NCI-H2107 (cell line): Measurements from ENCODE around the gene KAT2A.
A peak's percentile ranks its signal among the peaks of the same experiment; 100 is the strongest.

Experiments used
- DNase-seq: peaks from one replicate; lab custom pipeline; 2025; lab: John Stamatoyannopoulos, UW

Gene KAT2A

DNA sequence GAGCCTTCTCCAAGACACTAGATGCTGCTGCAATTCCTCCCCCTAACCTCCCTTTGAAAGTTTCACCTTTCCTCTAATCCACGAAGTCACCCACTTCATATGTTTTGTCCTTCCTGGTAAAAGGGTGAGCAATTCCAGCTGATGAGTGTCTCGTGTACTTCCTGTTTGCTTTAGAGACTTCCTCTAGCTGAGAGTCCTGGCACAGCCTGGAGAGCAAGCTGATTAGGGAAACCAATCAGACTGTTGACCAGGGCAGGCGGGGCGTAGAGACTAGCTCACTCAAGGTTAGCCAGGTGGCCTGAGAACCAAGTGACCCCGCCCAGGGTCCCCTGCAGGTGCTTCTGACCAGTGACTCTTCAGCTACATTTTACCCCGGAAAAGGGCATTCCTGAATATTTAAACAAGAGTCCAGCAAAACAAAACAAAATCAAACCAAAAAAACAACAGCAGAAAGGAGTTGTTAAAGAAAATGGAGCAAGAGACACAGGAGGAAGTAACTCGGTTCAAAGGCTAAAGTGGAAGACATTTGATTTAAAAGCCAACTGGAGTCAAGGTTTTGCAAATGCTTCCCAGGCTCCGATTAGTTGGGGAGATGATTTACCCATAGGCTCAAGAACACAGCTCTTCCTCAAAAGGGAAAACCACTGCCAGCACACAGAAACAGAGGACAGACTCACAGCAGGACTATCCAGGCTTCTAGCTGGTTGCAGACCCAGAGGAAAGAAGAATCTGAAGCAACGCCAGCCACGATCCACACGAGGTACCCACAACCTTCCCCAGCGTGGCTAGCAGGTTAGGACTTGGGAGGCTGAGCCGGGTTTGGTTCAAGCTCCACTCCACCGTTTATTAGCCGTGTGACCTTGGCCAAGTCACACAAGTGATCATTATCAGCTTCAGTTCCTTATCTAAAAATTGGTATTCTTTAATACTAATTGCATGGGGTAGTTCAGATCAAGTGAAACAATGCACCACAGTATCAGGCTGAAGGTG, 14.8 kb upstream of the KAT2A start:
- no peak for DNase-seq

DNA sequence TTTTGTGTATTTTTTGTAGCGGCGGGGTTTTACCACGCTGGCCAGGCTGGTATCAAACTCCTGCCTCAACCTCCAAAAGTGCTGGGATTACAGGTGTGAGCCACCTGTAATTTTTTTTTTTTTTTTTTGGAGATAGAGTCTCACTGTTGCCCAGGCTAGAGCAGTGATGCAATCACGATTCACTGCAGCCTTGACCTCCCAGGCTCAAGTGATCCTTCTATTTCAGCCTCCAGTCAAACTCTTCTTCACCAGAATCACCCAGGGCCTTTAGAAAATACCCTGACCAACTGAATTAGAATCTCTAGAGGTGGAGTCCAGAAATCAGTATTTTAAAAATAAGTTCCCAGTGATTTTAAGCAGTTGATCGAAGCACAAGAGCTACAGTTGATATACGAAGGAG, 14.0 kb upstream of the KAT2A start:
- no peak for DNase-seq

DNA sequence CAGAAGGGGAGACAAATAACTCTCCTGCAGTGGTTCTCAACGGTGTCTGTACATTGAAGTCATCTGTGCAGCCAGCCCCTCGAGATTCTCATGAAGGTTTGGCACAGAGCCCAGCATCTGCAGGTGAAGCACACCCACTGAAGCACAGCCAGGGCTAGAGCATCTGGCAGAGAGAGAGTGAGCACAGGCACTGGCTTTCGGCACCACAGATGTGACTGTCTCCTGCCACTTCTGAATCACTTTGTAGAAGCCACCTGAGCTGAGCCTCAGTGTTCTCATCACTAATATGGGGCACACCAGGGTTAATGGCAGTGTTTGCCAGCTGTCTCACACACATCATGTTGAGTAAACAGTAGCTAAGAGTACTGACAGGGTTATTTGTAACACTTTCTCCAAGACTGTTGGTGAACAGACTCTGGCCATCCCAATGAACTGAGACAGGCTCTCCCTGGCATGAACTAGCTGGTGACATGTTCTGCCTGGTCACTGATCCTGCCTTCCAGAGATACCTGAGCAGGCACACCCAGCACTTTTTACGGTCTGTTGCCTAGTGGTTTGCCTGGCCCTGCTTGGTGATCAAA, 12.4 kb upstream of the KAT2A start:
- DNase-seq = peak; percentile 70

DNA sequence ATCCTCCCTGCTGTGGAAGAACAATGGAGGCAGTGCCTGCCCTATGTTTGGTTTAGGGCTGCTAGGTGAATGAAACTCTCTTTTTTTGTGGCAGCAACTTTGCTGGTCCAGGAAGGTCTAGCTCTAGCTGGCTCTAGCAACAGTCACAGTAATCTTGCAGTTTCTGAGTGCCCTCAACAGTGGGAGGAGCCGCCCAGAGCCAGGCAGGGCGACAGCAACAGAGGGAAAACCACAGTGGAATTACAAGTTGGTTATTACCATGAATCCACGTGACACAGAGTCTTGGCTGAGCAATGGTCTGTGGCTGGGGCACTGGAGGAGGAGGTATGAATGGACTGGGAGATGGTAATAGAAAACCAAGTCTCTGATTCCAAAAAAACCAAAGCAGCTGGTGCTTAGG, 11.8 kb upstream of the KAT2A start:
- peak; percentile 61 for DNase-seq

DNA sequence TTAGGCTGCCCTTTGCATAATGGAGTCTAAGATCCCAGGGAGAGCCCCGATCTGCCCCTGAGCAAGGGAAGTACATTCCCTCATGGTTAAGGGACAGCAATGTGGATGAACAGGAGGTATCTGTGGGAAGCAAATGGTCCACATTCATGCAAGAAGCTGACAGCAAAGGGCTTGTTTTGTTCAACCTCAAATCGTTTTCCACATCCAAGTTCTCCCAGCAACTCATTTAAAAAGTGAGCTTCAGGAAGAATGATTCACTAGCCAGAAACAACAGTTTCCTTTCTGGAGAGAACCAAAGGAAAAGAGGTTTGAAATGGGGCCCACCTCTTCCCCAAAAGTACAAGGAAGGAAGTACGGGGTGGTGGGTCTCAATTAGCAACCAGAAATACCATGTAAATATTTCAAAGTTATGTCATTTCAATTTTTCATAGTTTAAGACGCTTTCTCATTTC, 10.8 kb upstream of the KAT2A start:
- no peak for DNase-seq

DNA sequence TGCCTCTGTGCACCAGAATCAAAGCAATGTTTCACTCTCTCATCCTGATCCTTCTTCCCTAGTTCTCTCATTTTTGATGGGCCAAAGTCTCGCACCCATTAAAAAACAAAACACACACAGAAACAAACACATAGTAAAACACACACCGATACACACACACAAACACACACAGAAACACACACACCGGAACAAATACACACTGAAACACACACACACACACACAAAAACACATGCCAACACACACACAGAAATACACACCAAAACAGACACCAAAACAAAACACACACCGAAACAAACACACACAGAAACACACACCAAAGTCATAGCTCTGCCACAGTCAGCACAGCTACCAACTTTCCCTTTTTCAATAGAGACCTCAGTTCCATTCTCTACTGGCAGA, 10.1 kb upstream of the KAT2A start:
- no peak for DNase-seq

DNA sequence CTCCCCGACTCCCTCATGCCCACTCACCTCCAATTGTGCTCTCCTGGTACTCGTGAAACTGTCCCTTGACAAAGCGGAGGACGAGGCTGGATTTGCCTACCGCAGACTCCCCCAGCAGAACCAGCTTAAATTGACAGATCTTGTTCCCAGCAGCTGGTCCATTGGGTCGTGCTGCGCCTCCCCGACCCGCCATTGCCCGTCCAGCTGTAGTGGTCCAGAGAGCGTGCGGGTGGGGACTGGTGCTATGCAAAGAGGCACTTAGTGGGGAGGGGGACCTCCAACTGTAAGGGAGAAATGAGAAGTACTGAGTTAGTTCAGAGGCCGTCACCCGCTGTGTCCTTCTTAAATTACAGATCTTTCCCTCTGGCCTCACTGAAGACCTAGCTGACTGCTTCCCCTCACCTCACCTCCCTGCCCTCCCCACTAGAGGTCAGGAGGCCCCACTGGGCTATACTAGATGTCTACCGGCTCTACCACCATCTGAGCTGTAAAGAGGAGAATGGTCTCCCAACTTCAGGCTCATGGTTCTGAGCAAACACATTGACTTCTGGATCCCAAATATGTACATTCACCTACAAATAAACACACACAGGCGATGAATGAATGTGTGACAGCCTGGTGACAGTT, 9.3 kb upstream of the KAT2A start:
- DNase-seq = no peak

DNA sequence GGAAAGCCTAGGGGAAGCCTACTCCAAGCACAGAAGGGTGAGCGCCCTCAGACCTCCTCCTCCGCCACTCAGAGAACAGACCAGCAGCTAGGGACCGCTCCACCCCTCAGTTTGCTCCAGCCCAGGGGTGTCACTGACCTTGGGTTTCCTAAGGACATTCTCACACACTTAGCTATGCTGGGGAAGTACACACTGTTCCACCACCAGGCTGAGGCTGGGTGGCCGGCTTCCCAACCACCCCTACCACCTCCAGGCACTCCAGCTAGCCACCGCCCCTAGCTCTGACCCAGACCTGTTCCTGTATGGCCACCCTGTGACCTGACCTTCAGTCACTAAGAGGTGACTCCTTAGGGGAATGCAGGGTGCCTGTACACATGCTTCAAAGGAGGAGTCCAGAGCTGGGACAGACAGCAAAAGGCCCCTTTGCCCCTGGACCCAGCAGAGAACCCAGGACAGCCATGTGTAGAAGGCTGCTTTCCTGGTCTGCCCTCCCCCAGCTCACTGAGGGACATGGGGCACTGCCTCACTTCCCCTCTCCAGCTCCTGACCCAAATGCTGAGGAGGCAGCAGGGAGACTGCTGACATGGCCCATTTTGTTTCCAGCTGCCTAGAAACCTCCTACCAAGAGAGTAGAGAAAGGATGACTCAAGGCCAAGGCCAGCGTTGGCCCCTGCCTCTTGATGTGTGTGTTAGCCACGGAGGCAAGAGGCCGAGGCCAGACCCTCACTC, 8.1 kb upstream of the KAT2A start:
- no peak for DNase-seq

DNA sequence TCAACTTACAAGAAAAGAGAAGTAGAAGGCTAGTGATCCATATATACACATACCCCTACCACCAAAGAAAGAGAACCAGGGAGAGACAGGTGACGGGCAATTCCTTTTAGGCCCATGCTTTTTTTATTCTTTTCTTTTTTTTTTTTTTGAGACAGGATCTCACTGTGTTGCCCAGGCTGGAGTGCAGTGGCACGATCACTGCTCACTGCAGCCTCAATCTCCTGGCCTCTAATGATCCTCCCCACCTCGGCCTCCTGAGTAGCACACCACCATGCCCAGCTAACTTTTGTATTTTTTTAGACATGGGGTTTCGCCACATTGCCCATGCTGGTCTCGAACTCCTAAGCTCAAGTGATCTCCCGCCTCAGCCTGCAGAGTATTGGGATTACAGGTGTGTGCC, 6.2 kb upstream of the KAT2A start:
- DNase-seq = no peak

DNA sequence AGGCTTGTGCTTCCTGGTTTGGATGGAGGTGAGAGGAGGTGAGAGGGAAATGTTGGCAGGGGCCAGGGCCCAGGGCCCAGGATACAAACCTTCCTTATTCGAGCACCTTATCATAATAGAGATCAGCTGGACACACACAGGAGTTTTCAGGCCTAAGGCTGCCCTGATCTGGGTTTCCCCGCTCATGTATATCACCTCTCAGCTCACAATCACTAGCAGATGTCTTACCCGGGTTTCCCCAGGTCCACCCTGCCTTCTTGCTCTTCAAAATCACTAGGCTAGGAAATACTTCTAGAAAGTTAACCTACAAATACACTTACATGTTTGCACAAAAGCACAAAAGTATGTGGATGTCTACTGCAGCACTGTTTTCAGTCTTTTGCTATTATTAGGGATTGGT, 5.7 kb upstream of the KAT2A start:
- DNase-seq = no peak

DNA sequence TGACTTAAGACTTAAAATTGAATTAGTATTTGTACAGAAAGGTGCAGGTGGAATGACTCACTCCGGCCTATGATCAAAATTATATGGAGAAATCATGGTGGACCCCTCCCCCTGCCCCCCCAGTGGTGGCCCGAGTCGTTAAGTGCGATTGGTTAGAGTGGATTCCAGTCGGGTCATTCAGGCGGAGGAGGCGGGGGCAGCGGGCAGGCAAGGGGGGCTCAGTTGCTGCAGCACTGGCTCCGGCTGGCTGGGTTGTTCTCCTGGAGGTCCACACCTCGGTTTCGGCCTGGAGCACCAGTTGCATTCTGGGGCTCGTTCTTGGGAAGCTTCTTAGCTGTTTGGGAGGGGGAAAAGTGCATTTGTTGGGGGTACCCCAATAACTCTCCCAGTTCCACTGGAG, 4.4 kb upstream of the KAT2A start:
- DNase-seq = no peak

DNA sequence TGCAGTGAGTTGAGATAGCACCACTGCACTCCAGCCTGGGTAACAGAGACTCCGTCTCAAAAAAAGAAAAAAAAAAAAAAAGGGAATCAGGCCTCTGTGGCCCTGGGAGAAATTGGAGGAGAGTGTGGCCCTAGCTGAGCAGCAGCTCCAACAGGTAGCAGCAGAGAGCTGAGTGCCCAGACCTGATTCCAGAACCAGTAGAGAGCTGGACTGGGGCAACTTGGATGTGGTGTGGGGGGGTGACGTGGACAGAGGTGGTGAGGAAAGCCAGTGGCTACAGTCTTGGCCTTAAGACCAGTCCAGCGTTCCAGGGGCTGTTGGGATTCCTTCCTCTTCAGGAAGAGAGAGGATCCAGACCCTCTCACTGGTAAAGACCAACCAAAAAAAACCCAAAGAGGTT, 3.1 kb upstream of the KAT2A start:
- no peak for DNase-seq

DNA sequence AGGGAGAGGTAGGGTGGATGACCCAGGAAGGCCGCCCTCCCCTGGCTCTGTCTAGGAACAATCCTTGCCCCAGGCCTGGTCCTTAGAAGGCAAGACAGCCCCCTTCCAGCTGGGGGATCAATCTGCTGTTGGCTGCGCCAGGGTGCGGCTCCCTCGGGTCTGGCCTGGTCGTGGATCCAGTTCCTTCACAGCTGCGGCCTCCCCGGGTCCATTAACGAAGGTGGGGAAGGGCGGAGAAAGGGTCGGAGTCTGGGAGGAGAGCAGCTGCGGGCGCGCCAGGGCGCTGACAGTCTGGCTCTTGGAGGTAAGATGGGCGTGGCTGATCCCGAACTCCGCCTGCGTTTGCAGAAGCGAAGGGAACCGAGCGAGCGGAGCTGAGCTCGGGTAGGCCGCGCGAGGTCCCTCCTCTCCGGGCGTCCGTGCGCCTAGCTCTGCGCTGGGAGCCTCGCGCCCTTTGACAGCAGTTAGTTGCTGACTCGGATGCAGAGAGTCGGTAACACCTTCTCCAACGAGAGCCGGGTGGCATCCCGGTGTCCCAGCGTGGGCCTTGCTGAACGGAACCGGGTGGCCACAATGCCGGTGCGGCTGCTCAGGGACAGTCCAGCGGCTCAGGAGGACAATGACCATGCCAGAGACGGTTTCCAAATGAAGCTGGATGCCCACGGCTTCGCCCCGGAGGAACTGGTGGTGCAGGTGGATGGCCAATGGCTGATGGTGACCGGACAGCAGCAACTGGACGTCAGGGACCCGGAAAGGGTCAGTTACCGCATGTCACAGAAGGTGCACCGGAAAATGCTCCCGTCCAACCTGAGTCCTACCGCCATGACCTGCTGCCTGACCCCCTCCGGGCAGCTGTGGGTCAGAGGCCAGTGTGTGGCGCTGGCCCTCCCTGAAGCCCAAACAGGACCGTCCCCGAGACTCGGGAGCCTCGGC, 1.5 kb upstream of the KAT2A start, which contains the start of gene HSPB9:
Gene HSPB9, plus strand, starts transcription at position 434 of the 933 bp plus-strand sequence. Its CDS starts 47 bp downstream, at position 481.
- no peak for DNase-seq

DNA sequence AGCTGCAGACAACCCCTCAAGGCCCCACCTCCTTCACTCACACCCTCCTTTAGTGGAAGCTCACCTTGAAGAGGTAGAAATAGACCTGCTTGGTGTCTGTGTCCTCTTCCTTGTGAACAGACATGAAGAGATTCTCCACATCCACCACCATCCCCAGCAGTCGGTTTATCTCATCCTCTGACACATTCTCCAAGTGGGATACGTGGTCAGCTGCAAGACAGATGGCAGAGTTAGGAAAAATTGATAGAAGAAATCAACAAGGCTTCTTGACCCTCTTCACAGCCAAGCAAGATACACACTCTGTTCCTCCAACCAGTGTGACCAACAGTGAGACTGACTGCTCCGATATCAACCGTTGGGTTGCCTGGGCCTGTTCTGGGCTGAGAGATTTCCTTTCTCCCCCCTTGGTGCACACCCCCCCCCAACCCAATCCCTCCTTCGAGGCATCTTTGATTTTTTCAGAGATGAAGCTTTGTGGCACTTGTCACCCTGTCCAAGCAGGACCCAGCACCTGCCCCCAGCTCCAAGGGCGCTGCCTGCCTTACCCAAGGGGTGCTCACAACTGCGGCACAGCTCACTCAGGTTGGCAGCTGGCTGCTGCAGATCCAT, 902 bp downstream of the KAT2A start:
- no peak for DNase-seq

DNA sequence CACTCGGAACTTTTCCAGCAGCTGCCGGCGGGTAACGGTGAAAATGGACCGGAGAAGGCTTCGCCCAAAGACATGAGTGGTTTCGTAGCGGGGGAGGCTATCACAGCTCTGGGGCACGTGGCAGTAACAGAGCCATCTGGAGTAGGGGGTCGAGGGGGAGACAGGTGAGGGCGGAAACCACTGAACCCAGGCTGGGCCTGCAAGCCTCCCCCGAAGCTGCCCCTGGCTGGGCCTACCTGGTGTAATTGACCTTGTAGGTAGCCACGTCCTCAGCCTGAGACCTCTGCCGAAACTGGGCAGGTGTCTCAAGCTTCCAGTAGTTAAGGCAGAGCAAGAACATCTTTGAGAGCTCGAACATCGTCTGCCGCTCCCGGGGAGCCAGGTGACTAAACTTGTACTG, 1.9 kb downstream of the KAT2A start:
- no peak for DNase-seq

DNA sequence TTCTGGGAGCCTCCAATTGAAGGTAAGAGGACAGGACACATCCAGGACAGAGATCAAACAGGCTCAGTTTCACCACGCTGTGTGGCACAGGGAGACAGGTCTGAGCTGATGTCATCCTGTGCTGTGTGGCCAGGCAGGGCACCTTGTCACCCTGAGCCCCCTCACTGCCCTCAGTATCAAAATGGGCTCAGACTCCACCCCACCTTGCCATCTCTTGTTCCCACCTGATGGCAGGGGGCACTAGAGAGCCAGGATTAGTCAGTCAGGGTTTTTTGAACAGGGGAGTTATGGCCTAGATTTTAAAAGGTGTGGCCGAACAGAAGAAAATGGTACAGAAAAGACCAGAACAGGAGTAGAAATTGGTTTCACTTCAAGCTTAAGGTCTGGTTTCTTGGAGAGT, 2.6 kb downstream of the KAT2A start:
- DNase-seq = no peak

DNA sequence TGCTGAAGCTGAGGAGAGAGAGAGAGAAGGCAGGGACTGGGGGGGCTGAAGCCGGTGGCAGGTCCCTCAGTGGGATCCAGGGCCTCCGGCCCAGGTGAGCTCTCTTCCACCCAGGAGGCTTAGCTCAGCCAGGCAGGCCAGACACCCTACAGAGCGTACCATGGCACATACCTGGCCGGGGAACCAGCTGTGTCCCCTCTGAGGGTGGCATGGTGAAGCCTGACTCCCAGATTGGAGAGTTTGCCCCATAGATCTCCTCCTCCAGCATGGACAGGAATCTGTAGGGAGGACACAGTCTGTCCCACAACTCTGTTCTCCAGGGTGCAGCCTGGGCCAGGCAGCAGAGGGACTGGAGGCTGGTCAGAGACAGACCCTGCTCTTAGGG, 3.0 kb downstream of the KAT2A start:
- DNase-seq = no peak

DNA sequence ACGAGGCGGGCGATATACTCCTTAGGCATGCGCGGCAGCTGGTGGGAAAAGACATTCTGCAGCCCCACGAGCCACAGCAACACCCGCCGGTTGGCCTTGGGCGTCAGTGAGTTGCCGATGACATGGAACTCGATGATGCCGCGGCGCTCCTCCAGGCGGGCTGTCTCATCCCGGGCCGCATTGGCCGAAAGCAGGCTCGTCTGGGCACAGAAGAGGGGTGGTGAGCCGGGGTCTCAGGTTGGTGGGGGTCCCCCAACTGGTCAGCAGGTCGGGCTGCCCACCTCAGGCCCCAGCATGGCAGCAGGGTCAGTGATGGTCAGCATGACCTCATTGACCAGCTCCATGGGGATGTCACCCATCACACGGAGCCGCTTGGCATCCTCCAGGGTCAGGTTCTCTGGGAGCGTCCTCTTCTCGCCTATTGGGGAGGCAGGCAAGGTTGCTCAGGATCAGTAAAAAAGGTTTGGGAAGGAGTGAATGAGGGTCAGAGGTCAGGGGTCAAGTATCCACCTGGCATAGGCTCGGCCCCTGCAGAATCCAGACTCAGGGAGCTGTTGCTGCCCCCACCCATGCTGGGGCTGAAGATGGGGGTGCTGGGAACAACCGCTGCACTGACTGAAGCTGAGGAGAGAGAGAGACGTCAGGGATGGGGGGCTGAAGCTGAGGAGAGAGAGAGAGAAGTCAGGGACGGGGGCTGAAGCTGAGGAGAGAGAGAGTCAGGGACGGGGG, 3.6 kb downstream of the KAT2A start:
- DNase-seq = no peak

DNA sequence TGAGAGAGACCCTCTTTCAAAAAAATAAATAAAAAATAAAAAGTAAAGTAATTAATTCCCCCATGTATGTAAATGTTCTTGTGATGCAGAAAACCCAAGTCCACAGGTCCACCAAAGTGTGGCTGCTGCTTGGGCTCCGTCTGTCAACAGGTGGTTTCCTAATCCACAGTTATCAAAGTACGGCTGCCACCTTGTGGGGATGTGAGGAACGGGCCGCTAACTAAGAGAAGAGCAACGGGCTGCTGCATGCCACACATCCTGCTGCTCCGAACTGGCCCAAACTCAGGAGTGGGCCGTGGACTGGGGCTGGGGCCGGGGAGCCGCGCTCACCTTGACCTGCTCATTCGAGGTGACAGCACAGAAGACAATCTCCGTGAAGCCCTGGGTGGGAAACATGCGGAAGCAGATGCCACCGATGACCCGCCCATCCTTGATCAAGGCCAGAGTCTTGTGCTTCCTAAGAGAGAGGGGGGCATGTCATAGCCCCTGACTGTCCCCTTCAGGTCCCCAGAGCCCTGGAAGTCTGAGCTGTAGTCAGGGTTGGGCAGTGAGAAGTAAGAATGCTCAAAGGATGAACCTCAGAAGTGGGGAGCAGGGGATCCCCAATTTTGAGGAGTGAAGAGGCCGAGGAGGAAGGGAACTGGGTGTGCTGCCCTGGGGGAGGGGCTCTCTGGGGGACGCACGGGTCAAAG, 4.3 kb downstream of the KAT2A start:
- peak; percentile 77 for DNase-seq
